CD4-positive, alpha-beta T cell (primary cell): ENCODE measurements around the gene GNPTAB. TPM values are rescaled to one million over a fixed set of nuclear protein-coding genes. Genes with fewer than 3 reads are reported as not detected.

Source experiments
- ATAC-seq: fragments of 200-7000 bp; cut with Tn5 transposase; one replicate; pipeline ENCODE4 v1.10.0; 2022; ENCODE audit warnings: mild to moderate bottlenecking; ENCODE audit not compliant: poor library complexity
- CTCF ChIA-PET: fragments of 350-600 bp; sonication (Branson Sonifier 250); formaldehyde crosslinking; loops from one replicate; lab custom pipeline; 2021; ENCODE audit warnings: antibody characterized with exemption, inconsistent platforms; lab: Charles Lee
- POLR2A ChIA-PET: fragments of 350-600 bp; sonication (Branson Sonifier 250); formaldehyde crosslinking; loops from one replicate; lab custom pipeline; 2021; ENCODE audit warnings: antibody characterized with exemption, inconsistent platforms; lab: Charles Lee
- DNase-seq, 14 experiments: peaks; one replicate each; pipeline ENCODE4 v3.0.0-alpha.2; 2013 to 2020; ENCODE audit warnings: mixed read lengths in 2 of 14
- H3K27ac ChIP-seq, 2 donors: one replicate each; pipeline versions ENCODE4 v1.5.1 to v1.7.0; 2013; ENCODE audit warnings: low read length in 2 of 2, low read depth in 1 of 2, mild to moderate bottlenecking in 1 of 2
- H3K27me3 ChIP-seq, 2 experiments: 1 replicate in 1 of 2; 2 replicates in 1 of 2; pipeline versions ENCODE4 v1.6.1 to v1.7.0; 2013; ENCODE audit warnings: low read length in 2 of 2, control low read depth in 1 of 2, mild to moderate bottlenecking in 1 of 2, moderate library complexity in 1 of 2; ENCODE audit not compliant: insufficient read depth in 2 of 2, control insufficient read depth in 1 of 2
- H3K36me3 ChIP-seq: one replicate; pipeline ENCODE4 v1.6.1; 2013; ENCODE audit warnings: low read length, control low read depth; ENCODE audit not compliant: insufficient read depth
- H3K4me1 ChIP-seq: one replicate; pipeline ENCODE4 v1.6.1; 2013; ENCODE audit warnings: low read length, control low read depth; ENCODE audit not compliant: insufficient read depth
- H3K4me3 ChIP-seq: one replicate; pipeline ENCODE4 v1.5.1; 2013; ENCODE audit warnings: mild to moderate bottlenecking, low read length, moderate library complexity
- H3K9me3 ChIP-seq, 2 experiments: 1 replicate in 1 of 2; 2 replicates in 1 of 2; pipeline versions ENCODE4 v1.6.1 to v1.7.0; 2013; ENCODE audit warnings: low read length in 2 of 2, mild to moderate bottlenecking in 2 of 2, control low read depth in 1 of 2, moderate library complexity in 1 of 2; ENCODE audit not compliant: control insufficient read depth in 1 of 2, insufficient read depth in 1 of 2
- H3K27ac Mint-ChIP-seq: one replicate; pipeline ENCODE4 v1.8.0; 2020; ENCODE audit warnings: mixed read lengths
- H3K27me3 Mint-ChIP-seq: one replicate; pipeline ENCODE4 v1.8.0; 2021; ENCODE audit warnings: mixed read lengths
- H3K36me3 Mint-ChIP-seq: one replicate; pipeline ENCODE4 v1.8.0; 2021; ENCODE audit warnings: low read depth, mixed read lengths
- H3K4me1 Mint-ChIP-seq: one replicate; pipeline ENCODE4 v1.8.0; 2021; ENCODE audit warnings: low read depth, mixed read lengths
- H3K4me3 Mint-ChIP-seq: one replicate; pipeline ENCODE4 v1.8.0; 2020; ENCODE audit warnings: mild to moderate bottlenecking, mixed read lengths
- H3K9me3 Mint-ChIP-seq: one replicate; pipeline ENCODE4 v1.8.0; 2020; ENCODE audit warnings: mixed read lengths
- CTCF ChIP-seq: fragments of 200-600 bp; IDR thresholded peaks from one replicate; pipeline ENCODE4 v1.8.0; 2022; ENCODE audit warnings: antibody characterized with exemption, mild to moderate bottlenecking
- intact Hi-C, 2 experiments: fragments of 100-400 bp; cut with DNase I in 1 of 2; cut with micrococcal nuclease in 1 of 2; formaldehyde crosslinking; loops; one replicate each; pipeline versions ENCODE4 v1.15.1 to v1.9.0; 2023 to 2025; cut with DNase I, micrococcal nuclease
- total RNA-seq, 174 experiments: library from RNA in 2 of 174; stranded (reverse) in 2 of 174; gene quantifications; one replicate each; pipeline ENCODE4 v1.2.3 and lab custom pipeline; 2021 to 2026

GNPTAB gene
- total RNA-seq, 2 experiments from 2014 or later = 38.2 to 43.8 TPM

GRCh38 chr12:101782273-101782731 is 48.5 kb downstream of the GNPTAB start:
- Histone ChIP-seq H3K4me1 (no peaks in the 10 kb centered on the region), H3K27me3 (no peaks in the 10 kb centered on the region), H3K4me3 (no peak overlapping the region), H3K9me3 (no peaks in the 10 kb centered on the region), H3K27ac (no peak overlapping the region), H3K36me3 (peaks cover 37% of the 10 kb centered on the region)
- DNase-seq (no peak), ATAC-seq (no peak)
- intact Hi-C loops = no loop called here
- H3K9me3 Mint-ChIP-seq = no peaks in the 10 kb centered on the region
- no peaks in the 10 kb centered on the region for H3K4me1 Mint-ChIP-seq
- no peak overlapping the region for H3K4me3 Mint-ChIP-seq
- H3K27me3 Mint-ChIP-seq = no peaks in the 10 kb centered on the region
- TF ChIP-seq CTCF = no peak
- H3K36me3 Mint-ChIP-seq = peaks cover 83% of the 10 kb centered on the region
- ChIA-PET CTCF (no interaction called here), POLR2A (no interaction called here)
- no peak overlapping the region for H3K27ac Mint-ChIP-seq

GRCh38 chr12:101781834-101782233 is 48.9 kb downstream of the GNPTAB start:
- Mint-ChIP-seq H3K27ac (peak overlapping the region; percentile 28), H3K36me3 (peaks cover 84% of the 10 kb centered on the region), H3K27me3 (no peaks in the 10 kb centered on the region), H3K4me3 (no peak overlapping the region), H3K4me1 (no peaks in the 10 kb centered on the region), H3K9me3 (no peaks in the 10 kb centered on the region)
- no peak for TF ChIP-seq CTCF
- ATAC-seq = no peak
- peaks cover 37% of the 10 kb centered on the region for H3K36me3 ChIP-seq
- H3K4me1 ChIP-seq = no peaks in the 10 kb centered on the region
- POLR2A ChIA-PET = no interaction called here
- no peaks in the 10 kb centered on the region for H3K27me3 ChIP-seq
- DNase-seq = no peak
- H3K27ac ChIP-seq = no peak overlapping the region
- no peaks in the 10 kb centered on the region for H3K9me3 ChIP-seq
- H3K4me3 ChIP-seq = no peak overlapping the region
- CTCF ChIA-PET = no interaction called here
- intact Hi-C loops = no loop called here

- no peak for DNase-seq
- Mint-ChIP-seq H3K27ac (no peak overlapping the region), H3K27me3 (no peaks in the 10 kb centered on the region), H3K9me3 (no peaks in the 10 kb centered on the region), H3K4me3 (no peak overlapping the region), H3K4me1 (no peaks in the 10 kb centered on the region), H3K36me3 (peaks cover 77% of the 10 kb centered on the region)
- peaks cover 33% of the 10 kb centered on the region for H3K36me3 ChIP-seq
- no peak for TF ChIP-seq CTCF
- no peak overlapping the region for H3K4me3 ChIP-seq
- H3K27me3 ChIP-seq = no peaks in the 10 kb centered on the region
- no peak for ATAC-seq
- ChIA-PET POLR2A (interaction anchor here (0.6 to 1.7 kb wide), 3 partner anchors 37 to 48 kb away, joined by 3 to 5 read pairs (median 3); no protein-coding TSS in a partner anchor), CTCF (interaction anchor here (1.2 to 2.6 kb wide), 3 partner anchors 43 to 59 kb away, joined by 3 to 14 read pairs (median 6); no protein-coding TSS in a partner anchor)
- no peaks in the 10 kb centered on the region for H3K9me3 ChIP-seq
- intact Hi-C loops = no loop called here
- no peak overlapping the region for H3K27ac ChIP-seq
- H3K4me1 ChIP-seq = no peaks in the 10 kb centered on the region
Measured at GRCh38 chr12:101780599-101780998, 50.2 kb downstream of the GNPTAB start.
